ENCODE results near the gene PCGF3. TPM values are rescaled to one million over a fixed set of nuclear protein-coding genes. Genes with fewer than 3 reads are reported as not detected.

PCGF3 gene
- total RNA-seq, 4 donors from 2014 or later, result 31.0 to 67.1 (median 48.8) TPM

DNA sequence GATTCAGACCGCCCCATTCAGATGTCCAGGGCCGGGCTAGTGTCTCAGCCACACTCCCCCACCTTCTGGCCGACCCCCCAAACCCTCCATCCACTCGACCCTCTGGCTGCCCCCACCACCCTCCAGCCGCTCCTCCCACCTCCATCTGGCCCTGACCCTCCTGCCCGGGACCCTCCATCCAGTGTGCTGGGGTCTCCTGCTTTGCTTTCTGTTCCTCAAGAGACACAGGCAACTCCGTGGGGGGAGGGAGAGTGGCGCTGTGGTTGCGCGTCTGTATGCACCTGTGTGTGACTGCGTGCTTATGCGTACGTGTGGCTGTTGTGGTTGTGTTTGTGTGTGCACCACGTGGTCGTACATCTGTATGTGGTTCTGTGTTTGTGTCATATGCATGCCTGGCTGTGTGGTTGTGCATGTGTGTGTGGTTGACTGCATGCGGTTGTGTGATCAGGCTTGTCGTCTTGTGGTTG, 87.0 kb downstream of the PCGF3 start:
- TF ChIP-seq, protein P1, sequence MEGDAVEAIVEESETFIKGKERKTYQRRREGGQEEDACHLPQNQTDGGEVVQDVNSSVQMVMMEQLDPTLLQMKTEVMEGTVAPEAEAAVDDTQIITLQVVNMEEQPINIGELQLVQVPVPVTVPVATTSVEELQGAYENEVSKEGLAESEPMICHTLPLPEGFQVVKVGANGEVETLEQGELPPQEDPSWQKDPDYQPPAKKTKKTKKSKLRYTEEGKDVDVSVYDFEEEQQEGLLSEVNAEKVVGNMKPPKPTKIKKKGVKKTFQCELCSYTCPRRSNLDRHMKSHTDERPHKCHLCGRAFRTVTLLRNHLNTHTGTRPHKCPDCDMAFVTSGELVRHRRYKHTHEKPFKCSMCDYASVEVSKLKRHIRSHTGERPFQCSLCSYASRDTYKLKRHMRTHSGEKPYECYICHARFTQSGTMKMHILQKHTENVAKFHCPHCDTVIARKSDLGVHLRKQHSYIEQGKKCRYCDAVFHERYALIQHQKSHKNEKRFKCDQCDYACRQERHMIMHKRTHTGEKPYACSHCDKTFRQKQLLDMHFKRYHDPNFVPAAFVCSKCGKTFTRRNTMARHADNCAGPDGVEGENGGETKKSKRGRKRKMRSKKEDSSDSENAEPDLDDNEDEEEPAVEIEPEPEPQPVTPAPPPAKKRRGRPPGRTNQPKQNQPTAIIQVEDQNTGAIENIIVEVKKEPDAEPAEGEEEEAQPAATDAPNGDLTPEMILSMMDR (IDR thresholded peaks at IDR 0.05), result no peak
- ATAC-seq (ENCODE audit: low FRiP score) (no peak), DNase-seq (ENCODE audit: low spot score) (no peak)

GRCh38 chr4:793093-793861, 87.6 kb downstream of the PCGF3 start:
- ATAC-seq (ENCODE audit: low FRiP score) (no peak), DNase-seq (ENCODE audit: low spot score) (no peak)
- TF ChIP-seq, protein P1 (IDR thresholded peaks at IDR 0.05), result no peak

DNA sequence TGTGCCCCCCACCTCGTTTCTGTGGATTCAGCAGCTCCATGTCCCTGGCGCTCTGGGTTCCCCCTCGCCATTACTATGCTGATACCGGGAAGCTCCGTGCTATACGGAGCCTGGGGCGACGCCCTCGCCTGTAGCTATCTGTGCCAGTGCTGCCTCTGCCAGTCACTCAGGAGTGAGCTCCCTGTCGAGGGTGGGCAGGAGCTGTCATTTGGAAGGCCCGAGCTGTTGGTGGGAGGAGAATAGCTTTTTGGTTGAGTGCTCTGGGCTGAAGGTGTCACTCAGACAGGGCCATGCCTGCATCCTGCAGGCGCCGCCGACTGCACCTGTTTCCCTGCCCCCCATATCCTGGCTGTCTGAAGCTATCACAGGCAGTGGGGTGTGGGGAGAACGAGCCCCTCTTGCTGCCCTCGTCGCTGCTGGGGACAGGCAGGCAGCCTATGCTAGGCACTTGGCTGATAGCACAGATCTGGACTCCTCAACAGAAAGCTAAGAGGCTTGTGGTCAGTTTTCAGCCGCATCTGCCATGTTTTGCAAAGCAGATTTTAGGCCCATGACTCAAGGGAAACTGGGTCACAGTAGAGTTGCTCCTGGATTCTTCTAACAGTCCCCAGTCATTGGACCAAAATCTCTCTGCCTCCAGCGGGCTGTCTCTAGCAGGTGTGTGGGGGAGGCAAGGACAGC, 88.4 kb downstream of the PCGF3 start:
- DNase-seq (ENCODE audit: low spot score) (no peak), ATAC-seq (ENCODE audit: low FRiP score) (no peak)
- TF ChIP-seq, protein P1 (IDR thresholded peaks at IDR 0.05), result no peak

- no peak for ATAC-seq (ENCODE audit: low FRiP score)
- no peak for DNase-seq (ENCODE audit: low spot score)
Measured at GRCh38 chr4:794900-795725, 89.5 kb downstream of the PCGF3 start.

GRCh38 chr4:795726-796119, 90.1 kb downstream of the PCGF3 start:
- ATAC-seq (ENCODE audit: low FRiP score) (no peak), DNase-seq (ENCODE audit: low spot score) (no peak)
- TF ChIP-seq, protein P1 (IDR thresholded peaks at IDR 0.05), result no peak

More at GRCh38 chr4:794900-795725, 89.5 kb downstream of the PCGF3 start:
- TF ChIP-seq, protein P1 (IDR thresholded peaks at IDR 0.05), result no peak

DNA sequence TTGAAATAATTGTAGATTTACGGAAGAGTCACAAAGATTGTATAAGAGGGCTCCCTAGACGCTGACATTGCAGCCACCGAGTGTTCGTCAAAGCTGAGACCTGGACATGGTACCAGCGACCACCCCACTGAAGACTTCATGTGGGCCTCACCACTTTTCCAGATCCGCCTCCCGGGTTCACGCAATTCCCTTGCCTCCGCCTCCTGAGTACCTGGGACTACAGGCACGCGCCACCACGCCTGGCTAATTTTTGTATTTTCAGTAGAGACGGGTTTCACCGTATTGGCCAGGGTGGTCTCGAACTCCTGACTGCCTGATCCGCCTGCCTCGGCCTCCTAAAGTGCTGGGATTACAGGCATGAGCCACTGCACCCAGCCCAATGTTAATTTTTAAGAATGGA, 90.6 kb downstream of the PCGF3 start:
- TF ChIP-seq, protein P1 (IDR thresholded peaks at IDR 0.05), result no peak
- no peak for ATAC-seq (ENCODE audit: low FRiP score)
- no peak for DNase-seq (ENCODE audit: low spot score)

All from omental fat pad (tissue), 4 donors.